A549 (cell line): ENCODE results near the gene CD109. TPM values are rescaled to one million over a fixed set of nuclear protein-coding genes. Genes with fewer than 3 reads are reported as not detected.

ENCODE experiments used
- ATAC-seq, 2 experiments: fragments of 200-7000 bp in 1 of 2; fragments of >200 bp in 1 of 2; cut with Nextera tagmentation in 1 of 2; cut with Tn5 transposase in 1 of 2; 3 replicates each; pipeline versions ENCODE4 v1.8.0 to v1.9.1; 2018 to 2020; ENCODE audit warnings: mild to moderate bottlenecking in 1 of 2, moderate library complexity in 1 of 2
- CTCF ChIA-PET: fragments of 300-600 bp; sonication (Branson Sonifier 250); formaldehyde crosslinking; extraction: SDS; loops from one replicate; lab custom pipeline; 2021; ENCODE audit warnings: antibody characterized with exemption, inconsistent platforms; lab: Yijun Ruan, JAX
- POLR2A ChIA-PET: fragments of 350-600 bp; formaldehyde crosslinking; extraction: SDS; loops from one replicate; lab custom pipeline; 2021; ENCODE audit warnings: antibody characterized with exemption, inconsistent platforms; lab: Yijun Ruan, JAX
- DNase-seq, 2 experiments: peaks; one replicate each; pipeline versions ENCODE4 v3.0.0 to v3.0.0-alpha.2; 2011 to 2016; ENCODE audit warnings: low read depth in 1 of 2, low spot score in 1 of 2
- FAIRE-seq: peaks from 2 replicates; lab custom pipeline; 2011; peaks lifted over from hg19 to GRCh38; lab: Jason Lieb, UNC
- H3K27ac ChIP-seq, 2 experiments: fragments of >200 bp; sonication (Bioruptor Twin); formaldehyde crosslinking; 3 replicates each; pipeline ENCODE4 v1.5.1; 2016 to 2017
- H3K4me1 ChIP-seq: fragments of >200 bp; sonication (Bioruptor Twin); formaldehyde crosslinking; 3 replicates; pipeline ENCODE4 v1.6.1; 2016
- H3K4me2 ChIP-seq: fragments of >200 bp; sonication (Bioruptor Twin); formaldehyde crosslinking; 3 replicates; pipeline ENCODE4 v1.6.1; 2016
- H3K4me3 ChIP-seq: fragments of >200 bp; sonication (Bioruptor Twin); formaldehyde crosslinking; 3 replicates; pipeline ENCODE4 v1.5.1; 2016
- H3K9me3 ChIP-seq: fragments of >200 bp; sonication (Bioruptor Twin); formaldehyde crosslinking; 3 replicates; pipeline ENCODE4 v1.6.1; 2016
- BHLHE40 ChIP-seq: IDR thresholded peaks from 2 replicates; pipeline ENCODE4 v1.6.1; 2012; ENCODE audit warnings: low read depth, low read length, inconsistent platforms
- CBX8 ChIP-seq: fragments of 200-600 bp; sonication (generic); IDR thresholded peaks from 2 replicates; pipeline ENCODE4 v1.6.1; 2016
- EP300 ChIP-seq, 2 experiments: fragments of >200 bp; sonication (Bioruptor Twin); formaldehyde crosslinking; IDR thresholded peaks; 2 replicates in 1 of 2; 3 replicates in 1 of 2; pipeline ENCODE4 v1.6.1; 2016 to 2017
- FOSB ChIP-seq: fragments of 250-450 bp; sonication (Bioruptor Pico); IDR thresholded peaks from 2 replicates; pipeline ENCODE4 v1.5.0; 2020; ENCODE audit warnings: mild to moderate bottlenecking, moderate library complexity
- HEYL ChIP-seq: fragments of 250-450 bp; sonication (Bioruptor Pico); IDR thresholded peaks from 2 replicates; pipeline ENCODE4 v1.8.0; 2021; ENCODE audit warnings: mild to moderate bottlenecking, moderate library complexity
- HOXB13 ChIP-seq: fragments of 250-450 bp; sonication (Bioruptor Pico); IDR thresholded peaks from 2 replicates; pipeline ENCODE4 v1.5.0; 2020; ENCODE audit warnings: low read depth, mild to moderate bottlenecking, moderate library complexity
- HOXB5 ChIP-seq: fragments of 250-450 bp; sonication (Bioruptor Pico); IDR thresholded peaks from 2 replicates; pipeline ENCODE4 v1.5.0; 2020; ENCODE audit warnings: mild to moderate bottlenecking, moderate library complexity
- KDM1A ChIP-seq: fragments of 200-600 bp; sonication (generic); IDR thresholded peaks from 2 replicates; pipeline ENCODE4 v1.6.1; 2016; ENCODE audit warnings: low read depth, mild to moderate bottlenecking
- RCOR1 ChIP-seq: fragments of 150-350 bp; IDR thresholded peaks from 2 replicates; pipeline ENCODE4 v1.6.1; 2014; ENCODE audit warnings: antibody characterized with exemption, low read length, low read depth
- RNF2 ChIP-seq: fragments of 200-600 bp; sonication (generic); IDR thresholded peaks from 2 replicates; pipeline ENCODE4 v1.6.1; 2016; ENCODE audit warnings: low read depth, mild to moderate bottlenecking, antibody characterized with exemption, moderate library complexity, borderline replicate concordance
- TP53 ChIP-seq: fragments of 250-450 bp; sonication (Bioruptor Pico); IDR thresholded peaks from 2 replicates; pipeline ENCODE4 v1.5.0; 2021; ENCODE audit warnings: mild to moderate bottlenecking, moderate library complexity
- ZSCAN20 ChIP-seq: fragments of 250-450 bp; sonication (Bioruptor Pico); IDR thresholded peaks from 2 replicates; pipeline ENCODE4 v1.8.0; 2022; ENCODE audit warnings: mild to moderate bottlenecking, moderate library complexity
- WGBS: methylation state at CpG from one replicate; pipeline ENCODE4 v1.1.6; 2017; ENCODE audit errors: missing lambda C conversion rate; 5-methylcytosine and 5-hydroxymethylcytosine counted together
- polyA plus RNA-seq, 4 experiments: library from polyadenylated mRNA; depleted of rRNA in 3 of 4; stranded (reverse); fragments of >200 nt; fragmentation: RNase III in 1 of 4; extraction: RNeasy Plus Mini Kit Qiagen cat#74134 plus additional on column Dnase treatment in 1 of 4; gene quantifications; 2 replicates in 3 of 4; 3 replicates in 1 of 4; pipeline ENCODE4 v1.2.3, GENCODE V29; 2011 to 2017
- TF ChIP-seq, protein P1 (sequence below): fragments of 250-450 bp; sonication (Bioruptor Pico); IDR thresholded peaks from 2 replicates; pipeline ENCODE4 v1.5.0; 2020; ENCODE audit warnings: low read depth, mild to moderate bottlenecking, moderate library complexity
- TF ChIP-seq, protein P2 (sequence below): fragments of 450-650 bp; IDR thresholded peaks from 2 replicates; pipeline ENCODE4 v1.6.1; 2014; ENCODE audit warnings: antibody characterized with exemption
- TF ChIP-seq, protein P3 (sequence below): fragments of >200 bp; sonication (Bioruptor Twin); formaldehyde crosslinking; IDR thresholded peaks from 2 replicates; pipeline ENCODE4 v1.6.1; 2016
- TF ChIP-seq, protein P4 (sequence below): fragments of 250-450 bp; sonication (Bioruptor Pico); IDR thresholded peaks from 2 replicates; pipeline ENCODE4 v1.5.0; 2021; ENCODE audit warnings: mild to moderate bottlenecking, moderate library complexity, borderline replicate concordance
- TF ChIP-seq, protein P5 (sequence below): fragments of >200 bp; sonication (Bioruptor Twin); formaldehyde crosslinking; IDR thresholded peaks from 3 replicates; pipeline ENCODE4 v1.6.1; 2016

CD109 gene
- polyA plus RNA-seq, 2 of the 4 experiments (the other 2 are of a cell fraction): 18.3 to 56.7 TPM

DNA sequence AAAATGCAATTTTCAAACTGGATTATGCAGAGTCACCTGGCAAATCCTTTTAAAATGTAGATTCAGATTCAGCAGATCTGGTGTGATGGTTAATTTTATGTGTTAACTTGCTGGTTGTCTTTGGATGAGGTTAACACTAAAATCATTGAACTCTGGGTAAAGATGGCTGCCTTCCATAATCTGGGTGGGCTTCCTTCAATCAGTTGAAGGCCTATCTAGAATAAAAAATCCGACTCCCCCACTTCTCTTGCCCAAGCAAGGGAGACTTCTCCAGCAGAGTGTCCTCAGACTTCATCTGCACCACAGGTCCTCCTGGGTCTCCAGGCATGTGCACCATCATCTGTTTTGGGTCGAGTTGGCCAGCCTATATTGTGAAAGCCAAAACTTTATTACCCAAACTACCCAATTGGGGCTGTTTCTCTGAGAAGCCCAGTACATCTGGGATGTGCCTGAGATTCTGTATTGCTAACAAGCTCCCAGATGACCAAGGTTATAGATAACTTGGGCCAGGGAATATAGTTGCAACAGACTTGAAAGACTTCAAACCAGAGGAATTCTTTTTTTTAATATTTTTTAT lies 40.6 kb upstream of the CD109 start (continued):
- TF ChIP-seq HOXB5: no peak
- TF ChIP-seq TP53 (CRISPR knock-in tag): no peak
- no peak for TF ChIP-seq RCOR1
- TF ChIP-seq, protein P1, sequence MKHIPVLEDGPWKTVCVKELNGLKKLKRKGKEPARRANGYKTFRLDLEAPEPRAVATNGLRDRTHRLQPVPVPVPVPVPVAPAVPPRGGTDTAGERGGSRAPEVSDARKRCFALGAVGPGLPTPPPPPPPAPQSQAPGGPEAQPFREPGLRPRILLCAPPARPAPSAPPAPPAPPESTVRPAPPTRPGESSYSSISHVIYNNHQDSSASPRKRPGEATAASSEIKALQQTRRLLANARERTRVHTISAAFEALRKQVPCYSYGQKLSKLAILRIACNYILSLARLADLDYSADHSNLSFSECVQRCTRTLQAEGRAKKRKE (CRISPR knock-in tag): no peak

DNA sequence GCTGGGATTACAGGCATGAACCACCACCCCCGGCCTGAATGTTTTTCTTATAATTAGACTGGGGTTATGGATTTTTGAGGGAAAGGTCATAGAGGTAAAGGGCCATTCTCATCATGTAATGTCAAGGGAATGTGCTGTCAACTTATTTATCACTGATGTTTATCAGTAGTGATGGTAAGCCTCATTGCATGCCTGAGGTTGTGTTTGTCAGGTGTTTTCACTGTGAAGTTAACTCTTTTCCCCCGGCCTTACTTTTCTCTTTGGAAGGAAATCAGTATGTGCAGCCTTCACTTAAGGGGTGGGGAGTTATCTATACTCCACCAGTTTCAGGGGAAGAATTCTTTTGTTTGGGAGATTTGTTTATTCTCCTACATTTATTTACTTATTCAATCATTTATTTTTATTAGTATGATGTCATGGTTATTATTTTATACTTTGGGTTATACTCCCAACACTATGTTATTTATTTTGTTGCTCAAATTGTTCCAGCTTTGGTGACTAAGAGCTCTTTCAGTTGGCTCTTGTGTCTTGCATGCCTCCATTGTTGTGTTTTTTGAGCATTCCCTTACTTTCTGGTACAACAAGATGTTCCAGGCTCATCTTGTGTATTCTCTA lies 39.4 kb upstream of the CD109 start:
- FAIRE-seq (no peak), DNase-seq (no peak), ATAC-seq (no peak)
- no peak overlapping the region for H3K27ac ChIP-seq
- CTCF ChIA-PET: interaction anchor here (1.2 kb wide), 1 partner anchor 77 kb away, joined by 5 read pairs; no protein-coding TSS in a partner anchor
- TF ChIP-seq FOSB (CRISPR knock-in tag): no peak
- TF ChIP-seq CBX8: no peak
- no peak for TF ChIP-seq RCOR1
- TF ChIP-seq, protein P2, sequence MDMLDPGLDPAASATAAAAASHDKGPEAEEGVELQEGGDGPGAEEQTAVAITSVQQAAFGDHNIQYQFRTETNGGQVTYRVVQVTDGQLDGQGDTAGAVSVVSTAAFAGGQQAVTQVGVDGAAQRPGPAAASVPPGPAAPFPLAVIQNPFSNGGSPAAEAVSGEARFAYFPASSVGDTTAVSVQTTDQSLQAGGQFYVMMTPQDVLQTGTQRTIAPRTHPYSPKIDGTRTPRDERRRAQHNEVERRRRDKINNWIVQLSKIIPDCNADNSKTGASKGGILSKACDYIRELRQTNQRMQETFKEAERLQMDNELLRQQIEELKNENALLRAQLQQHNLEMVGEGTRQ: no peak
- TF ChIP-seq TP53 (CRISPR knock-in tag): no peak
- TF ChIP-seq, protein P3, sequence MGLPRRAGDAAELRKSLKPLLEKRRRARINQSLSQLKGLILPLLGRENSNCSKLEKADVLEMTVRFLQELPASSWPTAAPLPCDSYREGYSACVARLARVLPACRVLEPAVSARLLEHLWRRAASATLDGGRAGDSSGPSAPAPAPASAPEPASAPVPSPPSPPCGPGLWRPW: no peak
- TF ChIP-seq HEYL (CRISPR knock-in tag): no peak
- no peak for TF ChIP-seq EP300 (IDR thresholded peaks at IDR 0.05)
- TF ChIP-seq BHLHE40: no peak
- peaks cover 16% of the 10 kb centered on the region; the same call in 2 of the 3 replicates for H3K4me1 ChIP-seq
- 76% methylated on average over 2 of the region's 2 CpGs for WGBS
- H3K9me3 ChIP-seq: no peaks in the 10 kb centered on the region
- no peak overlapping the region for H3K4me3 ChIP-seq
- POLR2A ChIA-PET: no interaction called here
- no peak overlapping the region for H3K4me2 ChIP-seq

DNA sequence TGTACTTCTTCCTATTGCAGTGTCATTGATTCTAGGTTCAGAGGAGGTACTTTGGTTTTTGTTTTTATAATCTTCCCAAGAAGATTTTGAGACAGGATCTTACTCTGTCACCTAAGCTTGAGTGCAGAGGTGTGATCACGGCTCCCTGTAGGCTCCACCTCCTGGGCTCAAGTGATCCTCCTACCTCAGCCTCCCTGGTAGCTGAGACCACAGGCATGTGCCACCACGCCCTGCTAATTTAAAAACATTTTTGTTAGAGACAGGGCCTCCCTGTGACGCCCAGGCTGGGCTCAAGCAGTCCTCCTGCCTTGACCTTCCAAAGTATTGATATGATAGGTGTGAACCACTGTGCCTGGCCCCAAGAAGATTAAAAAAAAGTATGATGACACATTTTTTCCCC lies 38.8 kb upstream of the CD109 start:
- TF ChIP-seq, protein P4, sequence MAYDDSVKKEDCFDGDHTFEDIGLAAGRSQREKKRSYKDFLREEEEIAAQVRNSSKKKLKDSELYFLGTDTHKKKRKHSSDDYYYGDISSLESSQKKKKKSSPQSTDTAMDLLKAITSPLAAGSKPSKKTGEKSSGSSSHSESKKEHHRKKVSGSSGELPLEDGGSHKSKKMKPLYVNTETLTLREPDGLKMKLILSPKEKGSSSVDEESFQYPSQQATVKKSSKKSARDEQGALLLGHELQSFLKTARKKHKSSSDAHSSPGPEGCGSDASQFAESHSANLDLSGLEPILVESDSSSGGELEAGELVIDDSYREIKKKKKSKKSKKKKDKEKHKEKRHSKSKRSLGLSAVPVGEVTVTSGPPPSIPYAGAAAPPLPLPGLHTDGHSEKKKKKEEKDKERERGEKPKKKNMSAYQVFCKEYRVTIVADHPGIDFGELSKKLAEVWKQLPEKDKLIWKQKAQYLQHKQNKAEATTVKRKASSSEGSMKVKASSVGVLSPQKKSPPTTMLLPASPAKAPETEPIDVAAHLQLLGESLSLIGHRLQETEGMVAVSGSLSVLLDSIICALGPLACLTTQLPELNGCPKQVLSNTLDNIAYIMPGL: no peak
- no peak for TF ChIP-seq RNF2
- TF ChIP-seq KDM1A: no peak
- TF ChIP-seq HOXB5: no peak
- no peak for TF ChIP-seq ZSCAN20 (CRISPR knock-in tag)
- TF ChIP-seq, protein P5, sequence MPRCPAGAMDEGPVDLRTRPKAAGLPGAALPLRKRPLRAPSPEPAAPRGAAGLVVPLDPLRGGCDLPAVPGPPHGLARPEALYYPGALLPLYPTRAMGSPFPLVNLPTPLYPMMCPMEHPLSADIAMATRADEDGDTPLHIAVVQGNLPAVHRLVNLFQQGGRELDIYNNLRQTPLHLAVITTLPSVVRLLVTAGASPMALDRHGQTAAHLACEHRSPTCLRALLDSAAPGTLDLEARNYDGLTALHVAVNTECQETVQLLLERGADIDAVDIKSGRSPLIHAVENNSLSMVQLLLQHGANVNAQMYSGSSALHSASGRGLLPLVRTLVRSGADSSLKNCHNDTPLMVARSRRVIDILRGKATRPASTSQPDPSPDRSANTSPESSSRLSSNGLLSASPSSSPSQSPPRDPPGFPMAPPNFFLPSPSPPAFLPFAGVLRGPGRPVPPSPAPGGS: no peak
- TF ChIP-seq HOXB13 (CRISPR knock-in tag): no peak
- no peak overlapping the region for H3K27ac ChIP-seq
- ChIA-PET POLR2A (no interaction called here), CTCF (interaction anchor here (1.2 kb wide), 1 partner anchor 76 kb away, joined by 5 read pairs; no protein-coding TSS in a partner anchor)
- peaks cover 13% of the 10 kb centered on the region; the same call in 2 of the 3 replicates for H3K4me1 ChIP-seq
- ATAC-seq (no peak), DNase-seq (no peak), FAIRE-seq (no peak)
- H3K4me2 ChIP-seq: no peak overlapping the region
- no peak overlapping the region for H3K4me3 ChIP-seq
- 79% methylated on average over 3 of the region's 3 CpGs for WGBS
- no peaks in the 10 kb centered on the region for H3K9me3 ChIP-seq
